ENCODE results near the gene GIN1.
"Not testable (repeated sequence)": the region's sequence is repeated elsewhere in the genome, so short reads cannot be mapped to it uniquely, and the experiment has no call there.

GRCh38 chr5:103073500-103073899 is 46.4 kb downstream of the GIN1 start:
- TF ChIP-seq CTCF, POLR2A (IDR thresholded peaks at IDR 0.05): not testable (repeated sequence)

Data from body of pancreas (tissue), 4 donors.